ENCODE results near the gene PLET1.

PLET1 gene

DNA sequence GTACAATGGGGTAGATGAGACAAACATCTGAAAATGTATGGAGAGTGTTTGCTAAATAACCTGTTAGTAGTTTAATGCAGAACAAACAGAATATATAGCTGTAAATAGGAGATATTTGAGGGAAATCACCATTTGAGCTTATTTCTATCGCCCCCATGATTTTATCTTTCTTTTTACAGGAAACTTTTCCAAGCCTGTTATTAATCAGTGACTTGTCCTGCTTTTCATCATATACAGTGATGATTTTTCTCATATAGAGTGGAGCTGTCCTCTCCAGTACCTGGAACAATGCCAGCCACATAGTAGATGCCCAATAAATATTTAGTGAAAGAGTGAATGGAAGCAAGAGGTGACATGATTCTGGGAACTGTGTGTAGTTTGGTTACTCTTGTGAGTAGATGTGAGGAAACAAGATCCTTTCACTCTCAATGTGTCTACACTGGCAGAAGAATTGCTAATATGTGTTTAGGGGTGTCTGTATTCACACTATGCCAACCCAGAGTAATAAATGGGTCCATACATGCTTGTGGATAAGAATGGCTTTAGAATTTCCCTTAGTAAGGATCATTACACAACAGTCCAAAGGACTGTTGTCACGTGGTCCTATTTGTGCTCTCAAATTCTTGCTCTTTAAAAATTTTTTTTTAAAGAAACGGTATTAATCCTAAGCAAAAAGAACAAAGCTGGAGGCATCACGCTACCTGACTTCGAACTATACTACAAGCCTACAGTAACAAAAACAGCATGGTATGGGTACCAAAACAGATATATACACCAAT lies 36.7 kb downstream of the PLET1 start:
- Histone ChIP-seq H3K9me3 (ENCODE audit: control insufficient read depth, insufficient read depth, low read depth, low read length) (no peaks in the 10 kb centered on the region), H3K27me3 (ENCODE audit: control insufficient read depth, insufficient read depth, low read length) (peaks cover 10% of the 10 kb centered on the region; the same call in 1 of the 2 replicates), H3K4me3 (ENCODE audit: low read depth, low read length) (no peak overlapping the region), H3K36me3 (ENCODE audit: control insufficient read depth, insufficient read depth, low read length) (peaks cover 7% of the 10 kb centered on the region; the same call in 1 of the 2 replicates), H3K27ac (ENCODE audit: low read depth, low read length) (no peak overlapping the region), H3K9ac (ENCODE audit: low read length) (no peak overlapping the region), H3K4me1 (ENCODE audit: control insufficient read depth, insufficient read depth, low read length) (0 out of 2 replicates have a peak, but pooled peaks cover 3% of the 10 kb centered on the region)

DNA sequence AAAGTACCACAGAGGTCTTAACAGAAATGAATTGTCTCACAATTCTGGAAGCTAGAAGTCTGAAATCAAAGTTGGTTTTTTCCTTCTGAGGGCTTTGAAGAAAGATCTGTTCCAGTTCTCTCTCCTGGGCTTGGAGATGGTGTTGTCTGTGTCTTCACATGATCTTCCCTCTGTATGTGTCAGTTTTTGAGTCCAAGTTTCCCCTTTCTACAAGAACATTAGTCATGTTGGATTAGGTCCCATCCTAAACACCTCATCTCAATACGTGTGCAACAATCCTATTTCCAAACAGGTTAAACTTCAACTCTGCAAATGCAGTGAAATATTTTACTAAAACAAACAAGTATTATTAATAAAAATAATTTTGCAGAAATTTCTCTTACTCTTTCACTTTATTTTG lies 37.5 kb downstream of the PLET1 start:
- no peak overlapping the region for H3K27ac ChIP-seq (ENCODE audit: low read depth, low read length)
- no peaks in the 10 kb centered on the region; the same call in 1 of the 2 replicates for H3K9me3 ChIP-seq (ENCODE audit: control insufficient read depth, insufficient read depth, low read depth, low read length)
- no peak overlapping the region for H3K9ac ChIP-seq (ENCODE audit: low read length)
- H3K27me3 ChIP-seq (ENCODE audit: control insufficient read depth, insufficient read depth, low read length) = peaks cover 10% of the 10 kb centered on the region; the same call in 1 of the 2 replicates
- H3K4me3 ChIP-seq (ENCODE audit: low read depth, low read length) = no peak overlapping the region
- no peaks in the 10 kb centered on the region for H3K36me3 ChIP-seq (ENCODE audit: control insufficient read depth, insufficient read depth, low read length)
- 0 out of 2 replicates have a peak, but pooled peaks cover 3% of the 10 kb centered on the region for H3K4me1 ChIP-seq (ENCODE audit: control insufficient read depth, insufficient read depth, low read length)

- Histone ChIP-seq H3K9ac (ENCODE audit: low read length) (no peak overlapping the region), H3K36me3 (ENCODE audit: control insufficient read depth, insufficient read depth, low read length) (no peaks in the 10 kb centered on the region), H3K9me3 (ENCODE audit: control insufficient read depth, insufficient read depth, low read depth, low read length) (no peaks in the 10 kb centered on the region; the same call in 1 of the 2 replicates), H3K27me3 (ENCODE audit: control insufficient read depth, insufficient read depth, low read length) (peaks cover 10% of the 10 kb centered on the region; the same call in 1 of the 2 replicates), H3K4me1 (ENCODE audit: control insufficient read depth, insufficient read depth, low read length) (no peaks in the 10 kb centered on the region), H3K27ac (ENCODE audit: low read depth, low read length) (no peak overlapping the region), H3K4me3 (ENCODE audit: low read depth, low read length) (no peak overlapping the region)
Observed at GRCh38 chr11:112222303-112222702, 38.4 kb downstream of the PLET1 start.

- no peaks in the 10 kb centered on the region; the same call in 1 of the 2 replicates for H3K9me3 ChIP-seq (ENCODE audit: control insufficient read depth, insufficient read depth, low read depth, low read length)
- H3K36me3 ChIP-seq (ENCODE audit: control insufficient read depth, insufficient read depth, low read length) = no peaks in the 10 kb centered on the region
- H3K27ac ChIP-seq (ENCODE audit: low read depth, low read length) = no peak overlapping the region
- no peaks in the 10 kb centered on the region for H3K4me1 ChIP-seq (ENCODE audit: control insufficient read depth, insufficient read depth, low read length)
- no peak overlapping the region for H3K4me3 ChIP-seq (ENCODE audit: low read depth, low read length)
- H3K9ac ChIP-seq (ENCODE audit: low read length) = no peak overlapping the region
- peaks cover 10% of the 10 kb centered on the region; the same call in 1 of the 2 replicates for H3K27me3 ChIP-seq (ENCODE audit: control insufficient read depth, insufficient read depth, low read length)
Observed at GRCh38 chr11:112221274-112221835, 39.3 kb downstream of the PLET1 start.

GRCh38 chr11:112219476-112220232 lies 41.0 kb downstream of the PLET1 start:
- H3K4me1 ChIP-seq (ENCODE audit: control insufficient read depth, insufficient read depth, low read length) = no peaks in the 10 kb centered on the region
- H3K9me3 ChIP-seq (ENCODE audit: control insufficient read depth, insufficient read depth, low read depth, low read length) = no peaks in the 10 kb centered on the region; the same call in 1 of the 2 replicates
- H3K4me3 ChIP-seq (ENCODE audit: low read depth, low read length) = no peak overlapping the region
- peaks cover 10% of the 10 kb centered on the region; the same call in 1 of the 2 replicates for H3K27me3 ChIP-seq (ENCODE audit: control insufficient read depth, insufficient read depth, low read length)
- no peaks in the 10 kb centered on the region for H3K36me3 ChIP-seq (ENCODE audit: control insufficient read depth, insufficient read depth, low read length)
- H3K9ac ChIP-seq (ENCODE audit: low read length) = no peak overlapping the region
- H3K27ac ChIP-seq (ENCODE audit: low read depth, low read length) = no peak overlapping the region

DNA sequence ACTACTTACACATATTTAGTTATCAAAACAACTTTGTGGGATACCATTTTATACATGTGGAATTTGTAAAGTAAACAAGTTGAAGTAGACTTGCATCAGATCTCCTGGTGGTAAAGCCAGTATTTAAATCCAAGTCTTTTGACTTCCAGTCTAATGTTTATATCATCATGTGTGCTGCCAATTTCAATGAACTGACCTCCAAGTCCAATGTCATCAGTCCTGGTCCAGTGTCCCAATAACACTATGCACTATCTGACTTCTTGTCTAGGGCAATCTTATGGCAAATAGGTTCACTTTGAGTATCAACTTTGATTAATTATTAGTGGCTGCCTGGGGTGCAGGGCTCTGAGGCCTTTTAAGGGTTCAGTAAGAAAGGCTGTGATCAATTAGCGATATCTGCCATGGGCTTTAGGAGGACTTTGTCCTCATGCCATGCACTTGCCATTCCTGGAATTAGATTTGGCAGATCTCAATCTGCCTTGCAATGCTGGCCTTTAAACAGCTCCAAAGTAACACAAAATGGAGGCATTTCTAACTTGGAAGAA lies 44.0 kb downstream of the PLET1 start:
- Histone ChIP-seq H3K4me1 (ENCODE audit: control insufficient read depth, insufficient read depth, low read length) (no peaks in the 10 kb centered on the region), H3K9ac (ENCODE audit: low read length) (no peak overlapping the region), H3K4me3 (ENCODE audit: low read depth, low read length) (no peak overlapping the region), H3K9me3 (ENCODE audit: control insufficient read depth, insufficient read depth, low read depth, low read length) (no peaks in the 10 kb centered on the region; the same call in 1 of the 2 replicates), H3K36me3 (ENCODE audit: control insufficient read depth, insufficient read depth, low read length) (no peaks in the 10 kb centered on the region), H3K27me3 (ENCODE audit: control insufficient read depth, insufficient read depth, low read length) (no peaks in the 10 kb centered on the region), H3K27ac (ENCODE audit: low read depth, low read length) (no peak overlapping the region)

GRCh38 chr11:112215621-112216020 lies 45.0 kb downstream of the PLET1 start:
- Histone ChIP-seq H3K9me3 (ENCODE audit: control insufficient read depth, insufficient read depth, low read depth, low read length) (no peaks in the 10 kb centered on the region; the same call in 1 of the 2 replicates), H3K27me3 (ENCODE audit: control insufficient read depth, insufficient read depth, low read length) (no peaks in the 10 kb centered on the region), H3K27ac (ENCODE audit: low read depth, low read length) (no peak overlapping the region), H3K4me1 (ENCODE audit: control insufficient read depth, insufficient read depth, low read length) (no peaks in the 10 kb centered on the region), H3K4me3 (ENCODE audit: low read depth, low read length) (no peak overlapping the region), H3K36me3 (ENCODE audit: control insufficient read depth, insufficient read depth, low read length) (no peaks in the 10 kb centered on the region), H3K9ac (ENCODE audit: low read length) (no peak overlapping the region)

DNA sequence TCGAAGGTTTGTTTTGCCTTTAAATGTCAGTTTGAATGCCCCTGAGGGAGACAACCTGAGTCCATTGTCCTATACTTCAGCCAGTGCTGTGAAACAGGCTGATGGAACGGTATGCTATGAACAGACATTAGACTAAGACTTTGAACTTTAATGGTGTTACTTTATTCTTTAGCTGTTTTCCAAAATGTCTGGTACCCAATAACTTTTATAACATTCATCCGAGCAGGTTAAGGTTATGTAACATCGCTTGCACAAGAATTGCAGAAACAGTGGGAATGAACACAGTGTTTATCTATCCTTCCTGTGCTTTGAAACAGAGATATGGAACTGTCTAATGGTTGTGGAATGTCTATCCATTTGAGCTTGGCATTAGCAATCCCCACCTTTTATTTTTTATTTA lies 46.9 kb downstream of the PLET1 start:
- H3K9ac ChIP-seq (ENCODE audit: low read length) = no peak overlapping the region
- no peaks in the 10 kb centered on the region for H3K27me3 ChIP-seq (ENCODE audit: control insufficient read depth, insufficient read depth, low read length)

DNA sequence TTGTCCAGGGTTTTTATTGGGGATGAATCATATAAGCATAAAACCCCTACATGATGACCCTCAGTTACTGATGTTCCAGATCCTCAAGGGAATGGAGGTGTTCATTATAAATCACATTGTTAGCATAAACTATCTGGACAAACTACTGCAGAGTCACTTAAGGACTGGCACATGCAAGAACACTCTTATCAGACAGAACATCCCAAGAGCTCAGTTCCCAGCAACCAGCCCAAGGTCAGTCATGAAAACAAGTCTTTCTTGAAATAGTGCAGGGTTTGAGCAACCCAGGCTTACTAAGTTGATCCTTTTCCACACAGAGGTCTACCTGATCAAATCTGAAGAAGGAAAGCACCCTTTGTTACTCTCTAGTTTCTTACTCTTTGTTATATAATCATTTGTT lies 48.0 kb downstream of the PLET1 start:
- H3K4me3 ChIP-seq (ENCODE audit: low read depth, low read length) = no peak overlapping the region
- no peaks in the 10 kb centered on the region for H3K36me3 ChIP-seq (ENCODE audit: control insufficient read depth, insufficient read depth, low read length)
- H3K27ac ChIP-seq (ENCODE audit: low read depth, low read length) = no peak overlapping the region
- no peaks in the 10 kb centered on the region for H3K4me1 ChIP-seq (ENCODE audit: control insufficient read depth, insufficient read depth, low read length)
- H3K27me3 ChIP-seq (ENCODE audit: control insufficient read depth, insufficient read depth, low read length) = no peaks in the 10 kb centered on the region
- no peak overlapping the region for H3K9ac ChIP-seq (ENCODE audit: low read length)
- no peaks in the 10 kb centered on the region for H3K9me3 ChIP-seq (ENCODE audit: control insufficient read depth, insufficient read depth, low read depth, low read length)

More for the DNA sequence above, 46.9 kb downstream of the PLET1 start:
- Histone ChIP-seq H3K4me1 (ENCODE audit: control insufficient read depth, insufficient read depth, low read length) (no peaks in the 10 kb centered on the region), H3K4me3 (ENCODE audit: low read depth, low read length) (no peak overlapping the region), H3K36me3 (ENCODE audit: control insufficient read depth, insufficient read depth, low read length) (no peaks in the 10 kb centered on the region), H3K27ac (ENCODE audit: low read depth, low read length) (no peak overlapping the region), H3K9me3 (ENCODE audit: control insufficient read depth, insufficient read depth, low read depth, low read length) (no peaks in the 10 kb centered on the region; the same call in 1 of the 2 replicates)

GRCh38 chr11:112212290-112212689 lies 48.4 kb downstream of the PLET1 start:
- Histone ChIP-seq H3K4me3 (ENCODE audit: low read depth, low read length) (no peak overlapping the region), H3K36me3 (ENCODE audit: control insufficient read depth, insufficient read depth, low read length) (no peaks in the 10 kb centered on the region), H3K27ac (ENCODE audit: low read depth, low read length) (no peak overlapping the region), H3K27me3 (ENCODE audit: control insufficient read depth, insufficient read depth, low read length) (no peaks in the 10 kb centered on the region), H3K9ac (ENCODE audit: low read length) (no peak overlapping the region), H3K4me1 (ENCODE audit: control insufficient read depth, insufficient read depth, low read length) (no peaks in the 10 kb centered on the region), H3K9me3 (ENCODE audit: control insufficient read depth, insufficient read depth, low read depth, low read length) (no peaks in the 10 kb centered on the region)
